SK-N-SH treated with all-trans-retinoic acid at 6 μM for 48 hours (cell line): ENCODE results near the gene TEX54.

ENCODE experiments used
- ATAC-seq: fragments of 200-7000 bp; cut with Tn5 transposase; 3 replicates; pipeline ENCODE4 v1.9.1; 2020; ENCODE audit warnings: mild to moderate bottlenecking, moderate library complexity
- ARNTL ChIP-seq: fragments of 450-650 bp; formaldehyde crosslinking; IDR thresholded peaks from 2 replicates; pipeline ENCODE4 v1.5.0; 2020; ENCODE audit warnings: low read depth, mild to moderate bottlenecking, moderate library complexity, borderline replicate concordance
- BACH2 ChIP-seq: fragments of 250-450 bp; sonication (Bioruptor Pico); IDR thresholded peaks from 2 replicates; pipeline ENCODE4 v1.9.0; 2021; ENCODE audit warnings: mild to moderate bottlenecking, borderline replicate concordance
- CREB5 ChIP-seq: fragments of 250-450 bp; sonication (Bioruptor Pico); IDR thresholded peaks from 2 replicates; pipeline ENCODE4 v1.5.1; 2020; ENCODE audit warnings: low read depth, mild to moderate bottlenecking, moderate library complexity
- CSDC2 ChIP-seq: fragments of 250-450 bp; sonication (Bioruptor Pico); IDR thresholded peaks from 2 replicates; pipeline ENCODE4 v1.5.0; 2020; ENCODE audit warnings: mild to moderate bottlenecking, moderate library complexity
- CSRNP3 ChIP-seq: fragments of 250-450 bp; sonication (Bioruptor Pico); IDR thresholded peaks from 2 replicates; pipeline ENCODE4 v1.5.1; 2021; ENCODE audit warnings: mild to moderate bottlenecking, moderate library complexity
- ESRRG ChIP-seq: fragments of 250-450 bp; sonication (Bioruptor Pico); IDR thresholded peaks from 2 replicates; pipeline ENCODE4 v1.6.1; 2021; ENCODE audit warnings: mild to moderate bottlenecking
- GLIS3 ChIP-seq: fragments of 250-450 bp; sonication (Bioruptor Pico); IDR thresholded peaks from 2 replicates; pipeline ENCODE4 v1.5.0; 2020; ENCODE audit warnings: mild to moderate bottlenecking, moderate library complexity
- ISL1 ChIP-seq: fragments of 250-450 bp; sonication (Bioruptor Pico); IDR thresholded peaks from 2 replicates; pipeline ENCODE4 v2.1.2; 2022; ENCODE audit warnings: mild to moderate bottlenecking, moderate library complexity
- OSR1 ChIP-seq: fragments of 250-450 bp; sonication (Bioruptor Pico); IDR thresholded peaks from 2 replicates; pipeline ENCODE4 v1.8.0; 2022; ENCODE audit warnings: moderate library complexity, mild to moderate bottlenecking, inconsistent platforms
- PATZ1 ChIP-seq: fragments of 250-450 bp; sonication (Bioruptor Pico); IDR thresholded peaks from 2 replicates; pipeline ENCODE4 v1.8.0; 2020; ENCODE audit warnings: mild to moderate bottlenecking, moderate library complexity, borderline replicate concordance
- POU6F1 ChIP-seq: fragments of 250-450 bp; sonication (Bioruptor Pico); IDR thresholded peaks from 2 replicates; pipeline ENCODE4 v1.8.0; 2021; ENCODE audit warnings: low read depth, mild to moderate bottlenecking, moderate library complexity, borderline replicate concordance
- PPARA ChIP-seq: fragments of 250-450 bp; sonication (Bioruptor Pico); IDR thresholded peaks from 2 replicates; pipeline ENCODE4 v1.5.0; 2020; ENCODE audit warnings: mild to moderate bottlenecking, borderline replicate concordance
- RARB ChIP-seq: fragments of 250-450 bp; sonication (Bioruptor Pico); IDR thresholded peaks from 2 replicates; pipeline ENCODE4 v1.8.0; 2021; ENCODE audit warnings: mild to moderate bottlenecking, moderate library complexity
- SNAI2 ChIP-seq: fragments of 250-450 bp; sonication (Bioruptor Pico); IDR thresholded peaks from 2 replicates; pipeline ENCODE4 v1.5.0; 2020; ENCODE audit warnings: mild to moderate bottlenecking, moderate library complexity
- TCF4 ChIP-seq: fragments of 250-450 bp; sonication (Bioruptor Pico); IDR thresholded peaks from 2 replicates; pipeline ENCODE4 v1.8.0; 2021; ENCODE audit warnings: mild to moderate bottlenecking, moderate library complexity, borderline replicate concordance
- TOX ChIP-seq: fragments of 250-450 bp; sonication (Bioruptor Pico); IDR thresholded peaks from 2 replicates; pipeline ENCODE4 v1.8.0; 2021; ENCODE audit warnings: mild to moderate bottlenecking, moderate library complexity, borderline replicate concordance
- TSHZ2 ChIP-seq: fragments of 250-450 bp; sonication (Bioruptor Pico); IDR thresholded peaks from 2 replicates; pipeline ENCODE4 v1.5.0; 2020; ENCODE audit warnings: mild to moderate bottlenecking, moderate library complexity
- ZC3H10 ChIP-seq: fragments of 250-450 bp; sonication (Bioruptor Pico); IDR thresholded peaks from 2 replicates; pipeline ENCODE4 v1.5.1; 2021; ENCODE audit warnings: mild to moderate bottlenecking, moderate library complexity
- ZFP3 ChIP-seq: fragments of 250-450 bp; sonication (Bioruptor Pico); IDR thresholded peaks from 2 replicates; pipeline ENCODE4 v1.5.0; 2020; ENCODE audit warnings: mild to moderate bottlenecking, moderate library complexity
- ZFP30 ChIP-seq: fragments of 450-650 bp; formaldehyde crosslinking; IDR thresholded peaks from 2 replicates; pipeline ENCODE4 v1.5.0; 2022; ENCODE audit warnings: mild to moderate bottlenecking, moderate library complexity
- ZNF565 ChIP-seq: fragments of 450-650 bp; formaldehyde crosslinking; conservative IDR thresholded peaks from 2 replicates; pipeline ENCODE4 v1.5.0; 2020; ENCODE audit warnings: low read depth, mild to moderate bottlenecking, moderate library complexity
- ZNF70 ChIP-seq: fragments of 450-650 bp; formaldehyde crosslinking; IDR thresholded peaks from 2 replicates; pipeline ENCODE4 v1.5.0; 2020; ENCODE audit warnings: mild to moderate bottlenecking, moderate library complexity
- ZNF8 ChIP-seq: fragments of 450-650 bp; formaldehyde crosslinking; IDR thresholded peaks from 2 replicates; pipeline ENCODE4 v1.5.0; 2020; ENCODE audit warnings: mild to moderate bottlenecking, moderate library complexity

TEX54 gene

GRCh38 chr11:62832336-62833234 lies at the start of gene TEX54:
Gene TEX54, minus strand, starts transcription at chr11:62832841.
- peak; percentile 50 for ATAC-seq
- TF ChIP-seq CSRNP3 (no peak), ZNF565 (CRISPR knock-in tag) (no peak), POU6F1 (CRISPR knock-in tag) (no peak), TOX (CRISPR knock-in tag) (no peak), ZC3H10 (CRISPR knock-in tag) (no peak), CSDC2 (no peak), ZNF70 (CRISPR knock-in tag) (no peak), TCF4 (no peak), CREB5 (no peak), ZFP3 (no peak), ZFP30 (CRISPR knock-in tag) (no peak), PPARA (CRISPR knock-in tag) (no peak), GLIS3 (no peak), ISL1 (CRISPR knock-in tag) (no peak), RARB (no peak), BACH2 (CRISPR knock-in tag) (no peak), OSR1 (CRISPR knock-in tag) (no peak), PATZ1 (CRISPR knock-in tag) (no peak), ARNTL (no peak)

- TF ChIP-seq GLIS3 (no peak), TOX (CRISPR knock-in tag) (no peak), OSR1 (CRISPR knock-in tag) (no peak), PPARA (CRISPR knock-in tag) (no peak), POU6F1 (CRISPR knock-in tag) (no peak), TSHZ2 (CRISPR knock-in tag) (no peak), ZFP3 (no peak), ZNF565 (CRISPR knock-in tag) (no peak), BACH2 (CRISPR knock-in tag) (no peak), ZNF8 (CRISPR knock-in tag) (no peak), ARNTL (no peak), ESRRG (CRISPR knock-in tag) (no peak), PATZ1 (CRISPR knock-in tag) (no peak), RARB (no peak), CSDC2 (no peak), TCF4 (no peak), SNAI2 (CRISPR knock-in tag) (no peak), CREB5 (no peak)
- no peak for ATAC-seq
These were observed 49.7 kb upstream of the TEX54 start for GRCh38 chr11:62882431-62882749.
